Activated CD4-positive, alpha-beta T cell treated with anti-CD3 and anti-CD28 coated beads, Interleukin-2, amount 10 ng/mL, durations not matched to agents 24 days and 14 days (primary cell): ENCODE measurements around the gene ABCC1. TPM values are rescaled to one million over a fixed set of nuclear protein-coding genes. Genes with fewer than 3 reads are reported as not detected.
A peak's percentile ranks its signal among the peaks of the same experiment; 100 is the strongest.
"Not testable (repeated sequence)": the region's sequence is repeated elsewhere in the genome, so short reads cannot be mapped to it uniquely, and the experiment has no call there.

Experiments used
- DNase-seq: peaks from one replicate; pipeline ENCODE4 v3.0.0; 2022
- H3K27ac Mint-ChIP-seq: one replicate; pipeline ENCODE4 v1.8.0; 2022; ENCODE audit warnings: mild to moderate bottlenecking, mixed read lengths
- H3K27me3 Mint-ChIP-seq: one replicate; pipeline ENCODE4 v1.8.0; 2022; ENCODE audit warnings: mixed read lengths
- H3K36me3 Mint-ChIP-seq: one replicate; pipeline ENCODE4 v1.8.0; 2022; ENCODE audit warnings: low read depth, mild to moderate bottlenecking, mixed read lengths
- H3K4me1 Mint-ChIP-seq: one replicate; pipeline ENCODE4 v1.8.0; 2021; ENCODE audit warnings: mixed read lengths
- H3K4me3 Mint-ChIP-seq: one replicate; pipeline ENCODE4 v1.8.0; 2022; ENCODE audit warnings: mild to moderate bottlenecking, moderate library complexity, mixed read lengths
- H3K9me3 Mint-ChIP-seq: one replicate; pipeline ENCODE4 v1.8.0; 2021; ENCODE audit warnings: mixed read lengths
- intact Hi-C: fragments of 100-400 bp; cut with micrococcal nuclease; formaldehyde crosslinking; loops from one replicate; pipeline ENCODE4 v1.15.1; 2023
- total RNA-seq: library from RNA; stranded (reverse); gene quantifications from 2 replicates; pipeline ENCODE4 v1.2.3, GENCODE V29; 2022

The ABCC1 gene
- total RNA-seq, 1 donor from 2014 or later, result 92.2 TPM

DNA sequence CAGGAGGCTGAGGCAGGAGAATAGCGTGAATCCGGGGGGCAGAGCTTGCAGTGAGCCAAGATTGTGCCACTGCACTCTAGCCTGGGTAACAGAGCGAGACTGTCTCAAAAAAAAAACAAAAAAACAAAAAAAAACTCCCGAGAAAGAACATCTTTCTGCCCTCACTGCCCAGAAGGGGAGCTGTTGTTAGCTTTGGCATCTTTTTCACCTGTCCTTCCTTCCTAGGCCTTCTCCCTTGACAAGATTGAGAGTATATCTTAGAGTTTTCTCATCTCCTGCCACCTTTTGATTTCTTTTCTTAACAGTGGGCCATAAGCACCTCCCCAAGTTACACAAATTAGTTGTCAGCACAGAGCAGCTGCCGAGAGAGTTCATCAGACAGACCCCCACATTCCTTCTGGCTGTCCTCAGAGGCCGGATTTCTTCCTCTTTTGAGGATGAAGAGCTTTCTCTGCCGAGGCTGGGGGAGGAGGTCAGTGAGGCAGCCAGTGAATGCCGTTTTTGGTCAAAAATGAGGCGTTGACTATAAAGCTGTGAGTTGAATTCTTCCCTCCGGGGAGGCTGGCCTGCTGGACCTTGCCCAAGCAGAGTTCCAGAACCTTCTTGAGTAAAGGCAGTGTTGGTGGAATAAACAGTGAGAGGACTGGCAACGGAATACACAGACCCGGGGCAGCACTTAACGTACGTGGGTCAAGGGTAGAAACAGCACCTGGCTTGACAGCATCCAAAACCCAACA lies 146.9 kb downstream of the ABCC1 start:
- no peaks in the 10 kb centered on the region for H3K27me3 Mint-ChIP-seq
- DNase-seq, result no peak
- peaks cover 2% of the 10 kb centered on the region for H3K4me1 Mint-ChIP-seq
- no peak overlapping the region for H3K27ac Mint-ChIP-seq
- H3K9me3 Mint-ChIP-seq, result no peaks in the 10 kb centered on the region
- intact Hi-C loops, result no loop called here
- peaks cover 64% of the 10 kb centered on the region for H3K36me3 Mint-ChIP-seq
- no peak overlapping the region for H3K4me3 Mint-ChIP-seq

DNA sequence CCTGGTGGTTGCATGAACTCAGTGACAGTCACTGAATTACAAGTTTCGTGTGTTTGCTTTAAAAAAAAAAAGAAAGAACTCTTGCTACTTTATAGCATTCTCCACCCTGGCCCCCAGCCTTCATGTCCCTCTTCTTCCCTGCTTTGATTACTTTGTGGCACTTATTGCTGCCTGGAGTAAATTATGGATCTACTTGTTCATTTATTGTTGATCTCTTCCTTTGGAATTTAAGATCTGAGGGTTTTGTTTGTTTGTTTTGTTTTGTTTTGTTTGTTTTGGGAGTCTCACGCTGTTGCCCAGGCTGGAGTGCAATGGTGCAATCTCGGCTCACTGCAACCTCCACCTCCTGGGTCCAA lies 147.4 kb downstream of the ABCC1 start:
- DNase-seq, result no peak
- H3K36me3 Mint-ChIP-seq, result peaks cover 65% of the 10 kb centered on the region
- H3K4me3 Mint-ChIP-seq, result no peak overlapping the region
- H3K27me3 Mint-ChIP-seq, result no peaks in the 10 kb centered on the region
- no peaks in the 10 kb centered on the region for H3K9me3 Mint-ChIP-seq
- H3K27ac Mint-ChIP-seq, result no peak overlapping the region
- H3K4me1 Mint-ChIP-seq, result peaks cover 2% of the 10 kb centered on the region
- intact Hi-C loops, result no loop called here

DNA sequence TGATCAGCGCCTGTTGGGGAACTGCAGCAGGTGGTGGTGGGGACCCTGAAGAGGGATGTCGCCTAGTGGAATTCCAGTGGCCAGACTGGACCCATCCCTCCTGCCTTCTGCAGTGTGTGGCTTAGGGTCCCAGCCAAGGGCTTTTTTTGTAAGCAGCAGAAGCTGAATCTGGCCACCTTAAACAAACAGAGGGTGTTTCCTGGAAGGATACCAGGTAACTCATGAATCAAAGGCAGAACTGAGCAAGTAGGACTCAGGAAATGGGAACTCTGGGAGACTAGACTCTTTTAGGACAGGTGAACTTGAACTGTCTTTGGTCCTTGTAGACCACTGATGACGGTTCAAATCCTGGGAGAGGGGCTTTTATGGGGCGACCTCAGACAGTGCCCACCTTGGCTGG lies 149.9 kb downstream of the ABCC1 start:
- intact Hi-C loops, result no loop called here
- Mint-ChIP-seq H3K9me3 (no peaks in the 10 kb centered on the region), H3K4me1 (peaks cover 2% of the 10 kb centered on the region), H3K4me3 (no peak overlapping the region), H3K27me3 (no peaks in the 10 kb centered on the region), H3K36me3 (peaks cover 69% of the 10 kb centered on the region), H3K27ac (peak overlapping the region; percentile 25)
- DNase-seq, result no peak

DNA sequence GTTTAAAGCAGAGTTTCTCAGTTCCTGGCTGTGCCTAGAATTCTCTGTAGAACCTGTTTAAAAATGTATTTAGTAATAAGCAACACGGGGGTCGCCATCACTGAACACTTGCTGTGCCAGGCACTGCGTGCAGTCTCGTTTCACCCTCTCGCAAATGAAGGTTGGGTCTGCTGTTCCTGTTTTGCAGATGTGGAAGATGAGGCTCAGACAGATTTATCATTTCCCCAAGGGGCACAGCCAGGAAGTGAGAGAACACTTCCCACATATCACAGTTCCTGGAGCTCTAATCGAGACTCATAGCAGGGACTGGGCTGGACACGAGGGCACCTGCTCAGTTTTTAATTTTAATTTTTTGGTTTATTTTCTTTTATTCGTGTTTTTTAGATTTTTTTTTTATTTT lies 151.2 kb downstream of the ABCC1 start:
- no peak overlapping the region for H3K27ac Mint-ChIP-seq
- no peaks in the 10 kb centered on the region for H3K9me3 Mint-ChIP-seq
- intact Hi-C loops, result no loop called here
- no peak overlapping the region for H3K4me3 Mint-ChIP-seq
- no peaks in the 10 kb centered on the region for H3K27me3 Mint-ChIP-seq
- no peak for DNase-seq
- H3K36me3 Mint-ChIP-seq, result peaks cover 70% of the 10 kb centered on the region
- H3K4me1 Mint-ChIP-seq, result peaks cover 2% of the 10 kb centered on the region

DNA sequence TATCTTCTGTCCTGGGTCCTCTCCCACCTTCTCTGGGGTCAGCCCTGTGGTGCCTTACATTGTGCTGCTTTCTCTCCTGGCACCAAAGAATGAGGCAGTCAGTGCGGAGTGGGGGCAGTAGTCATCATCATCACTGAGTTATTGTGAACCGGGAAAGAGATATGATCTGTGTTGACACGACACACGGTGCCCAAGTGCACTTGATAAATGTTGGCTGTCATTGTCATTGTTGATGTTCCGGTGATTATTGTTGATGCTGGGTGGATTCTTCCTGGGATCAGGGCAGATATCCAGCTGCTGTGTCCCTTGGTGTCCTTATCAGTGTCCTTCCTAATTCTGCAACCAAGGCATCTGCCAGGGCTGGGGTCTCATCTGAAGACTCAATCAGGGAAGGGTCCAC lies 152.2 kb downstream of the ABCC1 start:
- Mint-ChIP-seq H3K4me3 (no peak overlapping the region), H3K27me3 (no peaks in the 10 kb centered on the region)

DNA sequence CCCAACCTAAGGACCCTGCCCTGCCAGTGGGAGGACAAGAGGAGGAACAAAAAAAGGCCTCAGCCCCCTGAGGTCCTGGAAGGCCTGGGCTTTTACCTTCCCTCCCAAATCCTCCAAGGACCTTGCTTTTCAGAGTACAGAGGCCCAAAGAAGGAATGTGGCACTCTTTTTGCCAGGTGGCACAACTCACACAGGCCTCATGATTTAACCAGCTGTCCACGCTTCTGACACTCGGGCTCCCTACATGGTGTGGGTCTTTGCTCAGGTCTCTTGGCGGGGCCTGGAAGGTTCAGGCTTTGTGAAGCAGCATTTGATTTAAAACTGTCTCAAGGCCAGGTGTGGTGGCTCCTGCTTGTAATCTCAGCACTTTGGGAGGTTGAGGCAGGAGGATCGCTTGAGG lies 153.3 kb downstream of the ABCC1 start:
- intact Hi-C loops, result no loop called here
- Mint-ChIP-seq H3K36me3 (peaks cover 64% of the 10 kb centered on the region), H3K4me1 (peaks cover 2% of the 10 kb centered on the region), H3K27me3 (no peaks in the 10 kb centered on the region), H3K4me3 (no peak overlapping the region), H3K9me3 (no peaks in the 10 kb centered on the region), H3K27ac (no peak overlapping the region)
- DNase-seq, result no peak

More for the DNA sequence above, 152.2 kb downstream of the ABCC1 start:
- H3K36me3 Mint-ChIP-seq, result peaks cover 66% of the 10 kb centered on the region
- peaks cover 2% of the 10 kb centered on the region for H3K4me1 Mint-ChIP-seq
- no peaks in the 10 kb centered on the region for H3K9me3 Mint-ChIP-seq
- DNase-seq, result no peak
- peak overlapping the region; percentile 2 for H3K27ac Mint-ChIP-seq
- intact Hi-C loops, result no loop called here

DNA sequence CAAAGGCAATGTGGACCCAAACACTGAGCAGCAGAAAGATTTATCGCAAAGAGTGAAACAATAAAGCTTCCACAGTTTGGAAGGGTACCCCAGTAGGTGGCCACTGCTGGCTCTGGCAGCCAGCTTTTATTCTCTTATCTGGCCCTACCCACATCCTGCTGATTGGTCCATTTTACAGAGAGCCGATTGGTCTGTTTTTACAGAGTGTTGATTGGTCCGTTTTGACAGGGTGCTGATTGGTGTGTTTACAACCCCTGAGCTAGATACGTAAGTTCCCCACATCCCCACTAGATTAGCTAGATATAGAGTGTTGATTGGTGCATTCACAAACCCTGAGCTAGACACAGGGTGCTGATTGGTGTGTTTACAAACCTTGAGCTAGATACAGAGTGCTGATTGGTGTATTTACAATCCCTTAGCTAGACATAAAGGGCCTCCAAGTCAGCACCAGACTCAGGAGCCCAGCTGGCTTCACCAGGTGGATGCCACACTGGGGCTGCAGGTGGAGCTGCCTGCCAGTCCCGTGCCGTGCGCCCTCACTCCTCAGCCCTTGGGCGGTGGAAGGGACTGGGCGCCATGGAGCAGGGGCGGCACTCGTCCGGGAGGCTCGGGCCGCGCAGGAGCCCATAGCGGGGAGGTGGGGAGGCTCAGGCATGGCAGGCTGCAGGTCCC lies 154.9 kb downstream of the ABCC1 start:
- H3K4me1 Mint-ChIP-seq, H3K27ac Mint-ChIP-seq, DNase-seq, intact Hi-C loops, H3K9me3 Mint-ChIP-seq, H3K27me3 Mint-ChIP-seq, H3K4me3 Mint-ChIP-seq: not testable (repeated sequence)
- peaks cover 57% of the 10 kb centered on the region for H3K36me3 Mint-ChIP-seq

DNA sequence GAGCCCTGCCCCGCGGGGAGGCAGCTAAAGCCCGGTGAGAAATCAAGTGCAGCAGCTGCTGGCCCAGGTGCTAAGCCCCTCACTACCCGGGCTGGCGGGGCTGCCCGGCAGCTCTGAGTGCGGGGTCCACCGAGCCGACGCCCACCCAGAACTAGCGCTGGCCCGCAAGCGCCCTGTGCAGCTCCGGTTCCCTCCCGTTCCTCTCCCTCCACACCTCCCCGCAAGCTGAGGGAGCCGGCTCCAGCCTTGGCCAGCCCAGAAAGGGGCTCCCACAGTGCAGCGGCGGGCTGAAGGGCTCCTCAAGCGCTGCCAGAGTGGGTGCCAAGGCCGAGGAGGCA lies 155.4 kb downstream of the ABCC1 start:
- DNase-seq, H3K27me3 Mint-ChIP-seq, H3K9me3 Mint-ChIP-seq, H3K4me3 Mint-ChIP-seq, intact Hi-C loops, H3K4me1 Mint-ChIP-seq, H3K27ac Mint-ChIP-seq: not testable (repeated sequence)
- peaks cover 58% of the 10 kb centered on the region for H3K36me3 Mint-ChIP-seq

DNA sequence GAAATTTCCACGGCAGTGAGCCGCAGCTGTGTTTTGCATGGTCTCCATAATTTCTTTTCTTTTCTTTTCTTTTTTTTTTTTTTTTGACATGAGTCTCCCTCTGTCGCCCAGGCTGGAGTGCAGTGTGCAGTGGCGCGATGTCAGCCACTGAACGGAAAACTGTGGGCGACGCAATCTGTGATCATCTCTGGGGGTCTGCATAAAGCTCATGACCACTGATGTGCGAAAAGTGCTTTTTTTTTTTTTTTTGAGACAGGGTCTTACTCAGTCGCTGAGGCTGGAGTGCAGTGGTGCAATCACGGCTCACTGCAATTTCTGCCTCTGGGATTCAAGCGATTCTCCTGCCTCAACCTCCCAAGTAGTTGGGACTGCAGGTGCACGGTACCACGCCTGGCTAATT lies 156.2 kb downstream of the ABCC1 start:
- intact Hi-C loops, result no loop called here
- H3K27ac Mint-ChIP-seq, result no peak overlapping the region
- H3K4me1 Mint-ChIP-seq, result no peaks in the 10 kb centered on the region
- no peak for DNase-seq
- H3K9me3 Mint-ChIP-seq, result no peaks in the 10 kb centered on the region
- no peak overlapping the region for H3K4me3 Mint-ChIP-seq
- H3K36me3 Mint-ChIP-seq, result peaks cover 57% of the 10 kb centered on the region
- no peaks in the 10 kb centered on the region for H3K27me3 Mint-ChIP-seq

DNA sequence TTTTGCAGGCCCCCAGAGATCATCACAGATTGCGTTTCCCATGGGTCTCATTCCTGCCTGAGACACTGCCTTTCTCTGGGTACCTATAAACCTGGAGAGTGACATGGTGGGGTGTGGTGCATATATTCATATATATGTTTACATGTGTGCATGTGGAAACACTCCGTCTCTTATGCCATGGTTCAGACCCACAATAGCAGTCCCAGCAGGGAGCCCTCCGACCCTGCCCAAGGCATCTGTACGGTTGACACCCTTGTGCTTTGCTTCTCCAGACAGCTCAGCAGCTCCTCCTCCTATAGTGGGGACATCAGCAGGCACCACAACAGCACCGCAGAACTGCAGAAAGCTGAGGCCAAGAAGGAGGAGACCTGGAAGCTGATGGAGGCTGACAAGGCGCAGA lies 157.1 kb downstream of the ABCC1 start:
- intact Hi-C loops, result no loop called here

DNA sequence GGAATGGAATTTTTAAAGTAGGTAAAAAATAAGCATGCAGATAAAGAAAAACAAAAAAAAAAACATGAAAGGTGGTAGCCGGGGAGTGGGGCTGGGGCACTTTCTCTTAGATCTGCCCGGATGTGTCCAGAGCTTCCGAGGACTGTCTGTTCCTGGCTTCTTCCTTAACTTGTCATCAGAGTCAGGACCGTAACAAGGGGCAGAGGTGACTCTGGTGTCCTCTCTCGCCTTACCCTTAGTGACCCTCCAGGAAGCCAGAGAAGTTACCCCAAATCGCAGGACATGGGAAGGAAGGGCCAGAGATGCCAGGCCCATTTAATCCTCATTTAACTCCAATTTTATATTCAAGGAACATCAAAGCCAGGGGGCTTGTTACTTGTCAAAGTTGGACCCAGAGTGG lies 158.4 kb downstream of the ABCC1 start:
- no peaks in the 10 kb centered on the region for H3K9me3 Mint-ChIP-seq
- no peak overlapping the region for H3K4me3 Mint-ChIP-seq
- no peaks in the 10 kb centered on the region for H3K27me3 Mint-ChIP-seq
- no peaks in the 10 kb centered on the region for H3K4me1 Mint-ChIP-seq
- H3K36me3 Mint-ChIP-seq, result peaks cover 63% of the 10 kb centered on the region
- no peak overlapping the region for H3K27ac Mint-ChIP-seq
- intact Hi-C loops, result no loop called here
- no peak for DNase-seq

More for the DNA sequence above, 157.1 kb downstream of the ABCC1 start:
- DNase-seq, result no peak
- H3K36me3 Mint-ChIP-seq, result peaks cover 61% of the 10 kb centered on the region
- no peaks in the 10 kb centered on the region for H3K9me3 Mint-ChIP-seq
- H3K27ac Mint-ChIP-seq, result no peak overlapping the region
- H3K4me3 Mint-ChIP-seq, result no peak overlapping the region
- H3K27me3 Mint-ChIP-seq, result no peaks in the 10 kb centered on the region
- no peaks in the 10 kb centered on the region for H3K4me1 Mint-ChIP-seq

DNA sequence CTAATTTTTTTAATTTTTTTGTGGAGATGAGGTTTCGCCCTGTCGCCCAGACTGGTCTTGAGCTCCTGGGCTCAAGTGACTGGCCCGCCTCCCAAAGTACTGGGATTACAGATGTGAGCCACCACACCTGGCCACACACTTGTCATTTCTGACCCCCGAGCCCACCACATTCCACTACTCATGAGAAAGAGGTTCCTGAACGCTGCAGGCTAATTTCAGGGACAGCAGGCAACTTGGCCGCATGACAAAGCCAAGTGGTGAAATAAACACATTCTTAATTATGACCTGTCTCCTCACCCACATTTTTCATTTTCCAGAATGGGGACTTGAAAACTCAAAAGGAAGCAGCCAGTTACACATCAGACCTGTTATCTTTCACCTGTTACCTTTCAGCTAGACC lies 159.3 kb downstream of the ABCC1 start:
- Mint-ChIP-seq H3K27ac (no peak overlapping the region), H3K9me3 (no peaks in the 10 kb centered on the region), H3K36me3 (peaks cover 63% of the 10 kb centered on the region), H3K4me3 (no peak overlapping the region), H3K27me3 (no peaks in the 10 kb centered on the region), H3K4me1 (no peaks in the 10 kb centered on the region)
- intact Hi-C loops, result no loop called here
- DNase-seq, result no peak

DNA sequence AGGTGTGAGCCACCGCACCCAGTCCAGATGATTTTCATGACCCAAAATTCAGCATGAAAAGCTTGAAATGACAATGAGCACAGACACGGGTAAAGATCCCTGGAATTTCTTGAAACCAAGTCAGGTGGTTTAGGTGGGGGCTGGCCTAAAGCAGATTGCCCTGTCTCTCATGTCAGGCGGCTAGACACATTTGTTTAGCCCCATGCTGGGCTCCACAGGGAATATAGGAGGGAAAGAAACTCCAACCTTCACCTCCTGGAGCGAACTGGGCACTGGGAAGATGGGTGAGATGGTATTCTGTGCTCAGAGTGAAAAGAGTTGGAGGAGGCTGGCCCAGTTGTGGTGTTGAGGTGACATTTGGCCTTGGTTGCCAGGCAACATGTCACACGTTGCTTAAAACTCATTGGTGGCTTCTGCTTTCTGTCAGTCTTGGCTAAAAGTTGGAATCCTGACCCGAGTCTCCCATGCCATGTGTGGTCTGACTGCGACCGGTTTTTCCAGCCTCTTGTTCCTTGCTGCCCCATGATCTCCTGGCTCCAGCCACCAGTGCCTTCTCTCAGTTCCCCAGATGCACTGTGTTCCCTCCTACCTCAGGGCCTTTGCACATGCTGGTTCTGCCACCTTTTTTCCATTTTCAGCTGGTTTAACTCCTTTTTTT lies 160.2 kb downstream of the ABCC1 start:
- no peak overlapping the region for H3K4me3 Mint-ChIP-seq
- peaks cover 65% of the 10 kb centered on the region for H3K36me3 Mint-ChIP-seq
- no peaks in the 10 kb centered on the region for H3K9me3 Mint-ChIP-seq
- intact Hi-C loops, result no loop called here
- no peak for DNase-seq
- no peaks in the 10 kb centered on the region for H3K4me1 Mint-ChIP-seq
- H3K27me3 Mint-ChIP-seq, result no peaks in the 10 kb centered on the region
- H3K27ac Mint-ChIP-seq, result no peak overlapping the region

DNA sequence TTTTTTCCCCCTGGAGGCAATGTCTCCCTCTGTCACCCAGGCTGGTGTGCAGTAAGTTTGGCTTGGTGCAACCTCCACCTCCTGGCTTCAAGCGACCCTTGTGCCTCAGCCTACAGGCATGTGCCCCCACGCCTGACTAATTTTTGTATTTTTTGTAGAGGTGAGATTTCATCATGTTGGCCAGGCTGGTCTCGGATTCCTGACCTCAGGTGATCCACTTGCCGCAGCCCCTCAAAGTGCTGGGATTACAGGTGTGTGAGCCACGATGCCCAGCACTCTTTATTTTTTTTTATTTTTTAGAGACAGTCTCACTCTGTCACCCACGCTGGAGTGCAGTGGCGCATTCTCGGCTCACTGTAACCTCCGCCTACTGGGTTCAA lies 160.7 kb downstream of the ABCC1 start:
- Mint-ChIP-seq H3K27me3 (no peaks in the 10 kb centered on the region), H3K36me3 (peaks cover 70% of the 10 kb centered on the region), H3K4me3 (no peak overlapping the region), H3K9me3 (no peaks in the 10 kb centered on the region), H3K4me1 (no peaks in the 10 kb centered on the region), H3K27ac (no peak overlapping the region)
- no peak for DNase-seq
- intact Hi-C loops, result no loop called here
